DOHH2 (cell line): Measurements from ENCODE around the gene MGAT4B.

Experiments
- H3F3A ChIP-seq: fragments of 200-600 bp; sonication (generic), shearing (Covaris generic); 2 replicates; pipeline ENCODE4 v1.6.0; 2016; ENCODE audit warnings: antibody characterized with exemption, mild to moderate bottlenecking; ENCODE audit not compliant: control insufficient read depth, insufficient read depth
- H3K27ac ChIP-seq: fragments of 200-600 bp; sonication (generic); 2 replicates; pipeline ENCODE4 v1.5.1; 2014; ENCODE audit warnings: low read depth, mild to moderate bottlenecking, low read length, moderate library complexity
- H3K27me3 ChIP-seq: fragments of 200-600 bp; sonication (generic); 2 replicates; pipeline ENCODE4 v1.6.1; 2014; ENCODE audit warnings: mild to moderate bottlenecking, low read length, mixed read lengths; ENCODE audit not compliant: control insufficient read depth
- H3K36me3 ChIP-seq: fragments of 200-600 bp; sonication (generic); 2 replicates; pipeline ENCODE4 v1.6.1; 2014; ENCODE audit warnings: mild to moderate bottlenecking, low read length, moderate library complexity, mixed read lengths; ENCODE audit not compliant: control insufficient read depth
- H3K4me1 ChIP-seq: fragments of 200-600 bp; sonication (generic); 2 replicates; pipeline ENCODE4 v1.6.1; 2014; ENCODE audit warnings: mild to moderate bottlenecking, low read length, mixed read lengths; ENCODE audit not compliant: control insufficient read depth
- H3K4me2 ChIP-seq: fragments of 200-600 bp; sonication (generic); 2 replicates; pipeline ENCODE4 v1.6.0; 2014; ENCODE audit warnings: mild to moderate bottlenecking, low read length, moderate library complexity
- H3K4me3 ChIP-seq: fragments of 200-600 bp; sonication (generic); 2 replicates; pipeline ENCODE4 v1.5.1; 2014; ENCODE audit warnings: mild to moderate bottlenecking, low read length, mixed read lengths
- H3K79me2 ChIP-seq: fragments of 200-600 bp; sonication (generic); 2 replicates; pipeline ENCODE4 v1.6.1; 2014; ENCODE audit warnings: mild to moderate bottlenecking, low read length, mixed read lengths; ENCODE audit not compliant: control insufficient read depth
- H3K9me2 ChIP-seq: fragments of 200-600 bp; sonication (generic); replicated peaks from 2 replicates; pipeline ENCODE4 v1.6.1; 2014; ENCODE audit warnings: mild to moderate bottlenecking, low read length, mixed read lengths; ENCODE audit not compliant: control insufficient read depth
- H3K9me3 ChIP-seq: fragments of 200-600 bp; sonication (generic); 2 replicates; pipeline ENCODE4 v1.6.1; 2014; ENCODE audit warnings: antibody characterized with exemption, low read length, mixed read lengths; ENCODE audit not compliant: control insufficient read depth, insufficient read depth
- H4K20me1 ChIP-seq: fragments of 200-600 bp; sonication (generic); 2 replicates; pipeline ENCODE4 v1.6.0; 2014; ENCODE audit warnings: low read depth, mild to moderate bottlenecking, antibody characterized with exemption, low read length, moderate library complexity; ENCODE audit not compliant: control insufficient read depth, insufficient read depth
- EZH2phosphoT487 ChIP-seq: fragments of 200-600 bp; sonication (generic); IDR thresholded peaks from 2 replicates; pipeline ENCODE4 v1.6.1; 2017; ENCODE audit warnings: borderline replicate concordance, mild to moderate bottlenecking, antibody characterized with exemption, low read length, moderate library complexity, mixed read lengths
- TF ChIP-seq, protein P1 (sequence below): fragments of 200-600 bp; sonication (generic); IDR thresholded peaks from one replicate; pipeline ENCODE4 v1.5.1; 2014; ENCODE audit warnings: antibody characterized with exemption, mild to moderate bottlenecking, low read depth, low read length; ENCODE audit not compliant: poor library complexity, severe bottlenecking

The MGAT4B gene

DNA sequence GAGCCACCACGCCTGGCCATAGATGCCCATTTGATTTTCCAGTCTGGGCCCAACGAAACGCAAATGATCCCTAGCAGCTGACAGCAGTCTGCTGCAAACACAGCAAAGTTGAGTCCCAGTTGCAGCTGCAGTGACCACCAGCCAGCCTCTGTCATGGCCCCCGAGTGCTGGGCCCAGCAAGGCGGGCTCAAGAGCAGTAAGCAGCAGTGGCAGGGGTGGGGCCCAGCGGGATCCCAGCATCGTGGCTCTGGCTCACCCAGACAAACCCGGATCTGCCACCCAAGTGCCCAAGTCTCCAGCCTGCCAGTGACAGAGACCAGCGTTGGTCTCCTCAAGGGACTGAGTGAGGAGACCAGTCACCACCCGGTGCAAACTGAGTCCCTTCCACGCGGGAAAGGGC lies 19.8 kb downstream of the MGAT4B start:
- H3K36me3 ChIP-seq: no peaks in the 10 kb centered on the region
- no peaks in the 10 kb centered on the region for H3K79me2 ChIP-seq
- no peaks in the 10 kb centered on the region for H3K9me2 ChIP-seq
- H3K4me3 ChIP-seq: no peak overlapping the region
- H3K4me2 ChIP-seq: no peak overlapping the region
- no peaks in the 10 kb centered on the region for H3K9me3 ChIP-seq
- no peaks in the 10 kb centered on the region for H4K20me1 ChIP-seq
- H3K4me1 ChIP-seq: no peaks in the 10 kb centered on the region
- no peaks in the 10 kb centered on the region; the same call in 1 of the 2 replicates for H3F3A ChIP-seq
- no peak overlapping the region for H3K27ac ChIP-seq
- H3K27me3 ChIP-seq: no peaks in the 10 kb centered on the region
- TF ChIP-seq, protein P1, sequence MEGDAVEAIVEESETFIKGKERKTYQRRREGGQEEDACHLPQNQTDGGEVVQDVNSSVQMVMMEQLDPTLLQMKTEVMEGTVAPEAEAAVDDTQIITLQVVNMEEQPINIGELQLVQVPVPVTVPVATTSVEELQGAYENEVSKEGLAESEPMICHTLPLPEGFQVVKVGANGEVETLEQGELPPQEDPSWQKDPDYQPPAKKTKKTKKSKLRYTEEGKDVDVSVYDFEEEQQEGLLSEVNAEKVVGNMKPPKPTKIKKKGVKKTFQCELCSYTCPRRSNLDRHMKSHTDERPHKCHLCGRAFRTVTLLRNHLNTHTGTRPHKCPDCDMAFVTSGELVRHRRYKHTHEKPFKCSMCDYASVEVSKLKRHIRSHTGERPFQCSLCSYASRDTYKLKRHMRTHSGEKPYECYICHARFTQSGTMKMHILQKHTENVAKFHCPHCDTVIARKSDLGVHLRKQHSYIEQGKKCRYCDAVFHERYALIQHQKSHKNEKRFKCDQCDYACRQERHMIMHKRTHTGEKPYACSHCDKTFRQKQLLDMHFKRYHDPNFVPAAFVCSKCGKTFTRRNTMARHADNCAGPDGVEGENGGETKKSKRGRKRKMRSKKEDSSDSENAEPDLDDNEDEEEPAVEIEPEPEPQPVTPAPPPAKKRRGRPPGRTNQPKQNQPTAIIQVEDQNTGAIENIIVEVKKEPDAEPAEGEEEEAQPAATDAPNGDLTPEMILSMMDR: no peak
- TF ChIP-seq EZH2phosphoT487: no peak

- H3K4me1 ChIP-seq: no peaks in the 10 kb centered on the region
- no peak overlapping the region for H3K4me2 ChIP-seq
- no peaks in the 10 kb centered on the region for H3F3A ChIP-seq
- no peak overlapping the region for H3K27ac ChIP-seq
- H4K20me1 ChIP-seq: no peaks in the 10 kb centered on the region
- TF ChIP-seq, protein P1: no peak
- no peak for TF ChIP-seq EZH2phosphoT487
- H3K4me3 ChIP-seq: no peak overlapping the region
- H3K27me3 ChIP-seq: no peaks in the 10 kb centered on the region
- no peaks in the 10 kb centered on the region for H3K9me2 ChIP-seq
- no peaks in the 10 kb centered on the region for H3K9me3 ChIP-seq
- peaks cover 2% of the 10 kb centered on the region; the same call in 1 of the 2 replicates for H3K36me3 ChIP-seq
- H3K79me2 ChIP-seq: no peaks in the 10 kb centered on the region
Observed at GRCh38 chr5:179783128-179783527, 23.5 kb downstream of the MGAT4B start.

DNA sequence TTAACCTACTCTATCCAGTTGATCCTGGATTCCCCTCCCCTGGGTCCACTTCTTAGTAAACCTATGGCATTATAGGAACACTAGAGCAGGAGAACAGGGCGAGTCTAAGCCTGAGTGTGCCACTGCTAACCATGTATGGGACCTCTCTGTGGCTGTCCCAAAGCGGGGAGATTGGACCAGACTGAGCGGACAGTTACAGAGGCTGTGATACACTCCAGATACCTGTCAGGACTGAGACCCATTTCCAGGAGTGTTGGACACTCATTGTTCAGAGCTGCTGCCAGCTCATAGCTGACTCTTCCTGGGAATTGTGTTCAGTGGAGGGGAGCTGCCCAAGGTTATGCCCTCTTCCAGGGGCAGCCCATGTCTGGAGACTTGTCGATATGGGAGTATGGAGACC lies 24.8 kb downstream of the MGAT4B start:
- no peak overlapping the region for H3K27ac ChIP-seq
- TF ChIP-seq EZH2phosphoT487: no peak
- TF ChIP-seq, protein P1: no peak

More for the DNA sequence above, 24.8 kb downstream of the MGAT4B start:
- Histone ChIP-seq H3K9me3 (no peaks in the 10 kb centered on the region), H3K27me3 (no peaks in the 10 kb centered on the region), H3K4me2 (no peak overlapping the region), H4K20me1 (no peaks in the 10 kb centered on the region; the same call in 1 of the 2 replicates), H3K36me3 (peaks cover 11% of the 10 kb centered on the region), H3K4me1 (no peaks in the 10 kb centered on the region), H3K79me2 (no peaks in the 10 kb centered on the region), H3K4me3 (no peak overlapping the region), H3K9me2 (no peaks in the 10 kb centered on the region), H3F3A (peaks cover 4% of the 10 kb centered on the region; the same call in 1 of the 2 replicates)
